CD14-positive monocyte (primary cell): ENCODE results near the gene GMPPA. TPM values are rescaled to one million over a fixed set of nuclear protein-coding genes. Genes with fewer than 3 reads are reported as not detected.

Experiments
- DNase-seq, 3 donors: peaks; one replicate each; pipeline ENCODE4 v3.0.0-alpha.2; 2011 to 2022
- H2AFZ ChIP-seq: 2 replicates; pipeline ENCODE4 v1.6.0; 2012; ENCODE audit warnings: mild to moderate bottlenecking, low read depth, low read length, inconsistent platforms; ENCODE audit not compliant: insufficient read depth, poor library complexity, severe bottlenecking
- H3K27ac ChIP-seq, 2 donors: 1 replicate in 1 of 2; 2 replicates in 1 of 2; pipeline ENCODE4 v1.5.1; 2012 to 2013; ENCODE audit warnings: low read length in 2 of 2, control low read depth in 1 of 2, inconsistent platforms in 1 of 2, low read depth in 1 of 2, mild to moderate bottlenecking in 1 of 2
- H3K27me3 ChIP-seq, 2 donors: one replicate each; pipeline versions ENCODE4 v1.6.0 to v1.6.1; 2011 to 2013; ENCODE audit warnings: low read length in 2 of 2; ENCODE audit not compliant: control insufficient read depth in 2 of 2, insufficient read depth in 2 of 2
- H3K36me3 ChIP-seq, 2 donors: replicated peaks in 1 of 2; 1 replicate in 1 of 2; 2 replicates in 1 of 2; pipeline versions ENCODE4 v1.5.1 to v1.6.1; 2012 to 2013; ENCODE audit warnings: low read length in 2 of 2, control low read depth in 1 of 2, inconsistent platforms in 1 of 2, mild to moderate bottlenecking in 1 of 2; ENCODE audit not compliant: insufficient read depth in 2 of 2, control insufficient read depth in 1 of 2
- H3K4me1 ChIP-seq, 2 donors: 1 replicate in 1 of 2; 2 replicates in 1 of 2; pipeline versions ENCODE4 v1.5.1 to v1.6.1; 2012 to 2013; ENCODE audit warnings: low read length in 2 of 2, control low read depth in 1 of 2, inconsistent platforms in 1 of 2, mild to moderate bottlenecking in 1 of 2, moderate library complexity in 1 of 2; ENCODE audit not compliant: insufficient read depth in 2 of 2, control insufficient read depth in 1 of 2
- H3K4me2 ChIP-seq: replicated peaks from 2 replicates; pipeline ENCODE3; 2012; ENCODE audit warnings: low read length, moderate library complexity, mild to moderate bottlenecking; ENCODE audit not compliant: poor library complexity, severe bottlenecking; ENCODE audit errors: extremely low read depth
- H3K4me3 ChIP-seq, 3 experiments: fragments of 200-600 bp in 1 of 3; sonication (generic) in 1 of 3; replicated peaks in 1 of 3; 1 replicate in 2 of 3; 2 replicates in 1 of 3; pipeline ENCODE4 v1.5.1; 2011 to 2013; ENCODE audit warnings: low read length in 3 of 3, mild to moderate bottlenecking in 3 of 3, control low read depth in 2 of 3, low read depth in 2 of 3, inconsistent platforms in 1 of 3, moderate library complexity in 1 of 3
- H3K79me2 ChIP-seq: 2 replicates; pipeline ENCODE4 v1.6.0; 2012; ENCODE audit warnings: mild to moderate bottlenecking, control low read depth, inconsistent platforms, low read length, moderate library complexity; ENCODE audit not compliant: insufficient read depth
- H3K9ac ChIP-seq: 2 replicates; pipeline ENCODE4 v1.6.0; 2017; ENCODE audit warnings: low read length, mild to moderate bottlenecking; ENCODE audit not compliant: insufficient read depth, poor library complexity, severe bottlenecking
- H3K9me3 ChIP-seq, 2 donors: replicated peaks in 1 of 2; 1 replicate in 1 of 2; 2 replicates in 1 of 2; pipeline versions ENCODE4 v1.5.1 to v1.6.1; 2012 to 2013; ENCODE audit warnings: low read length in 2 of 2, control low read depth in 1 of 2; ENCODE audit not compliant: control insufficient read depth in 1 of 2, insufficient read depth in 1 of 2
- H4K20me1 ChIP-seq: 2 replicates; pipeline ENCODE4 v1.6.0; 2012; ENCODE audit warnings: mild to moderate bottlenecking, low read length, control low read depth, moderate library complexity; ENCODE audit not compliant: insufficient read depth
- H3K27ac Mint-ChIP-seq, 7 donors: one replicate each; pipeline ENCODE4 v1.8.0; 2020; ENCODE audit warnings: mild to moderate bottlenecking in 7 of 7, mixed read lengths in 7 of 7, moderate library complexity in 6 of 7, inconsistent platforms in 2 of 7
- H3K27me3 Mint-ChIP-seq, 3 donors: one replicate each; pipeline ENCODE4 v1.8.0; 2021 to 2022; ENCODE audit warnings: low read depth in 3 of 3, mild to moderate bottlenecking in 3 of 3, mixed read lengths in 3 of 3, moderate library complexity in 3 of 3, inconsistent platforms in 1 of 3
- H3K36me3 Mint-ChIP-seq, 2 donors: one replicate each; pipeline ENCODE4 v1.8.0; 2020; ENCODE audit warnings: mixed read lengths in 2 of 2, inconsistent platforms in 1 of 2, mild to moderate bottlenecking in 1 of 2
- H3K4me1 Mint-ChIP-seq: one replicate; pipeline ENCODE4 v1.8.0; 2020; ENCODE audit warnings: mild to moderate bottlenecking, mixed read lengths
- H3K4me3 Mint-ChIP-seq, 2 donors: one replicate each; pipeline ENCODE4 v1.8.0; 2020; ENCODE audit warnings: mild to moderate bottlenecking in 2 of 2, mixed read lengths in 2 of 2, moderate library complexity in 1 of 2
- H3K9me3 Mint-ChIP-seq, 7 donors: one replicate each; pipeline ENCODE4 v1.8.0; 2020 to 2022; ENCODE audit warnings: mixed read lengths in 7 of 7, mild to moderate bottlenecking in 6 of 7, moderate library complexity in 6 of 7, inconsistent platforms in 2 of 7
- WGBS: methylation state at CpG from one replicate; pipeline ENCODE4 v1.1.5; 2013; ENCODE audit warnings: missing lambda C conversion rate; ENCODE audit not compliant: insufficient coverage; 5-methylcytosine and 5-hydroxymethylcytosine counted together
- intact Hi-C, 2 donors: fragments of 100-400 bp; cut with micrococcal nuclease; formaldehyde crosslinking; loops; one replicate each; pipeline versions ENCODE4 v1.15.0 to v1.15.1; 2023
- polyA plus RNA-seq, 3 donors: library from polyadenylated mRNA; depleted of rRNA in 1 of 3; unstranded in 2 of 3; stranded (reverse) in 1 of 3; fragments of 300-500 nt in 2 of 3; fragments of >200 nt in 1 of 3; fragmentation: Illumina TruSeq in 2 of 3; gene quantifications; 1 replicate in 2 of 3; 2 replicates in 1 of 3; pipeline ENCODE4 v1.2.3, GENCODE V29; 2012 to 2021
- TF ChIP-seq, protein P1 (sequence below): fragments of 200-600 bp; IDR thresholded peaks from one replicate; pipeline ENCODE4 v1.8.0; 2022; ENCODE audit warnings: antibody characterized with exemption, mild to moderate bottlenecking

Gene GMPPA
- polyA plus RNA-seq, 3 donors, result 35.5 to 71.2 (median 35.9) TPM

- Mint-ChIP-seq H3K27ac (no peak overlapping the region), H3K4me1 (peaks cover 2% of the 10 kb centered on the region), H3K36me3 (no peaks in the 10 kb centered on the region), H3K27me3 (peaks cover 47 to 76% (median 59%) of the 10 kb centered on the region in 3 donors), H3K9me3 (peaks cover 0 to 9% (median 2%) of the 10 kb centered on the region in 7 donors), H3K4me3 (peak overlapping the region in 1 of 2 donors; percentile 75)
- TF ChIP-seq, protein P1, sequence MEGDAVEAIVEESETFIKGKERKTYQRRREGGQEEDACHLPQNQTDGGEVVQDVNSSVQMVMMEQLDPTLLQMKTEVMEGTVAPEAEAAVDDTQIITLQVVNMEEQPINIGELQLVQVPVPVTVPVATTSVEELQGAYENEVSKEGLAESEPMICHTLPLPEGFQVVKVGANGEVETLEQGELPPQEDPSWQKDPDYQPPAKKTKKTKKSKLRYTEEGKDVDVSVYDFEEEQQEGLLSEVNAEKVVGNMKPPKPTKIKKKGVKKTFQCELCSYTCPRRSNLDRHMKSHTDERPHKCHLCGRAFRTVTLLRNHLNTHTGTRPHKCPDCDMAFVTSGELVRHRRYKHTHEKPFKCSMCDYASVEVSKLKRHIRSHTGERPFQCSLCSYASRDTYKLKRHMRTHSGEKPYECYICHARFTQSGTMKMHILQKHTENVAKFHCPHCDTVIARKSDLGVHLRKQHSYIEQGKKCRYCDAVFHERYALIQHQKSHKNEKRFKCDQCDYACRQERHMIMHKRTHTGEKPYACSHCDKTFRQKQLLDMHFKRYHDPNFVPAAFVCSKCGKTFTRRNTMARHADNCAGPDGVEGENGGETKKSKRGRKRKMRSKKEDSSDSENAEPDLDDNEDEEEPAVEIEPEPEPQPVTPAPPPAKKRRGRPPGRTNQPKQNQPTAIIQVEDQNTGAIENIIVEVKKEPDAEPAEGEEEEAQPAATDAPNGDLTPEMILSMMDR, result no peak
- no peaks in the 10 kb centered on the region for H4K20me1 ChIP-seq
- no peaks in the 10 kb centered on the region for H3K36me3 ChIP-seq
- peaks cover 0 to 10% of the 10 kb centered on the region in 2 donors for H3K9me3 ChIP-seq
- H3K27me3 ChIP-seq, result peaks cover 21 to 53% of the 10 kb centered on the region in 2 donors
- no peak overlapping the region for H3K27ac ChIP-seq
- H3K4me1 ChIP-seq, result no peaks in the 10 kb centered on the region
- H2AFZ ChIP-seq, result peak overlapping the region; percentile 13
- intact Hi-C loops, result no loop called here
- H3K79me2 ChIP-seq, result no peaks in the 10 kb centered on the region
- H3K4me3 ChIP-seq, result no peak overlapping the region
- DNase-seq, result no peak
- no peak overlapping the region for H3K4me2 ChIP-seq
- H3K9ac ChIP-seq, result no peak overlapping the region
- WGBS, result 1% methylated on average over 88 of the region's 89 CpGs
These were observed 14.1 kb upstream of the GMPPA start for GRCh38 chr2:219484343-219485200.

DNA sequence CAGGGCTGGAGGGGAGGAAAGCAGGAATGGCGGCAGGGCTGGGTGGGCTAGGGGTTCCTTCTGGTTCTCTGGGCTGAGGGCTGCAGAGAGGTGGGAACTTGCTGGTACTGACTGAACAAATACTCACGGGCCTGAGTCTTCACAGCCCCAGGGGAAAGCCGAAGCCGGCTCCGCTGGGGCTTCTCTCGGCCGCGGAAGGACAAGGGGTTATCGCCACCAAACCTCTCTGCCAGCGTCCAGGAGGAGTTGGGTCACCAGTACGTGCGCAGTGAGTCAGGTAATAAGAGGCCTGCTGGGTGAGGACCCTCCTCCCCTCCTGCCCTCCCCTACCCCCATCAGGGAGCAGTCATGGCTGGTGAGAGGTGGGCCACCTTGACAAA lies 13.5 kb upstream of the GMPPA start:
- H3K9me3 Mint-ChIP-seq, result peaks cover 0 to 9% (median 2%) of the 10 kb centered on the region in 7 donors

More for the DNA sequence above, 13.5 kb upstream of the GMPPA start:
- Histone ChIP-seq H3K27me3 (peaks cover 21 to 53% of the 10 kb centered on the region in 2 donors), H3K4me3 (no peak overlapping the region), H3K27ac (no peak overlapping the region), H2AFZ (no peak overlapping the region), H3K36me3 (no peaks in the 10 kb centered on the region), H3K9ac (no peak overlapping the region), H3K4me1 (no peaks in the 10 kb centered on the region), H4K20me1 (no peaks in the 10 kb centered on the region), H3K79me2 (no peaks in the 10 kb centered on the region), H3K9me3 (peaks cover 0 to 10% of the 10 kb centered on the region in 2 donors), H3K4me2 (no peak overlapping the region)
- H3K27ac Mint-ChIP-seq, result no peak overlapping the region
- 44% methylated on average over 5 of the region's 12 CpGs for WGBS
- no peaks in the 10 kb centered on the region for H3K36me3 Mint-ChIP-seq
- H3K27me3 Mint-ChIP-seq, result peaks cover 47 to 77% (median 59%) of the 10 kb centered on the region in 3 donors
- DNase-seq, result no peak
- peaks cover 2% of the 10 kb centered on the region for H3K4me1 Mint-ChIP-seq
- intact Hi-C loops, result no loop called here
- H3K4me3 Mint-ChIP-seq, result peak overlapping the region in 1 of 2 donors; percentile 53
- TF ChIP-seq, protein P1, result no peak
